Activated CD8-positive, alpha-beta T cell treated with anti-CD3 and anti-CD28 coated beads for 36 hours (primary cell): Measurements from ENCODE around the gene L2HGDH. TPM values are rescaled to one million over a fixed set of nuclear protein-coding genes. Genes with fewer than 3 reads are reported as not detected.

ENCODE experiments used
- ATAC-seq: fragments of 200-7000 bp; cut with Tn5 transposase; one replicate; pipeline ENCODE4 v1.10.0; 2021; ENCODE audit warnings: mild to moderate bottlenecking, moderate library complexity
- CTCF ChIA-PET: fragments of 350-600 bp; sonication (Branson Sonifier 250); formaldehyde crosslinking; loops from one replicate; lab custom pipeline; 2021; ENCODE audit warnings: antibody characterized with exemption; lab: Charles Lee
- POLR2A ChIA-PET: fragments of 350-600 bp; sonication (Branson Sonifier 250); formaldehyde crosslinking; loops from one replicate; lab custom pipeline; 2021; ENCODE audit warnings: antibody characterized with exemption; lab: Charles Lee
- DNase-seq: peaks from one replicate; pipeline ENCODE4 v3.0.0-alpha.2; 2020
- H3K27ac Mint-ChIP-seq: one replicate; pipeline ENCODE4 v1.8.0; 2021; ENCODE audit warnings: mild to moderate bottlenecking, mixed read lengths
- H3K27me3 Mint-ChIP-seq: one replicate; pipeline ENCODE4 v1.8.0; 2021; ENCODE audit warnings: mixed read lengths
- H3K36me3 Mint-ChIP-seq: one replicate; pipeline ENCODE4 v1.8.0; 2021; ENCODE audit warnings: low read depth, mixed read lengths
- H3K4me1 Mint-ChIP-seq: one replicate; pipeline ENCODE4 v1.8.0; 2021; ENCODE audit warnings: low read depth, mixed read lengths
- H3K4me3 Mint-ChIP-seq: one replicate; pipeline ENCODE4 v1.8.0; 2021; ENCODE audit warnings: mild to moderate bottlenecking, moderate library complexity, mixed read lengths
- H3K9me3 Mint-ChIP-seq: one replicate; pipeline ENCODE4 v1.8.0; 2021; ENCODE audit warnings: mixed read lengths
- CTCF ChIP-seq: fragments of 200-600 bp; IDR thresholded peaks from one replicate; pipeline ENCODE4 v1.8.0; 2022; ENCODE audit warnings: antibody characterized with exemption, mild to moderate bottlenecking
- intact Hi-C: fragments of 100-400 bp; cut with micrococcal nuclease; formaldehyde crosslinking; loops from one replicate; pipeline ENCODE4 v1.10.0; 2022
- total RNA-seq, 2 experiments: library from RNA; stranded (reverse); gene quantifications; one replicate each; pipeline ENCODE4 v1.2.3, GENCODE V29; 2021

Gene L2HGDH
- total RNA-seq, 2 experiments from 2014 or later = 18.4 to 18.8 TPM

GRCh38 chr14:50342221-50343078, 30.4 kb upstream of the L2HGDH start:
- H3K27ac Mint-ChIP-seq = no peak overlapping the region
- H3K36me3 Mint-ChIP-seq = no peaks in the 10 kb centered on the region
- ATAC-seq = peak; percentile 29

DNA sequence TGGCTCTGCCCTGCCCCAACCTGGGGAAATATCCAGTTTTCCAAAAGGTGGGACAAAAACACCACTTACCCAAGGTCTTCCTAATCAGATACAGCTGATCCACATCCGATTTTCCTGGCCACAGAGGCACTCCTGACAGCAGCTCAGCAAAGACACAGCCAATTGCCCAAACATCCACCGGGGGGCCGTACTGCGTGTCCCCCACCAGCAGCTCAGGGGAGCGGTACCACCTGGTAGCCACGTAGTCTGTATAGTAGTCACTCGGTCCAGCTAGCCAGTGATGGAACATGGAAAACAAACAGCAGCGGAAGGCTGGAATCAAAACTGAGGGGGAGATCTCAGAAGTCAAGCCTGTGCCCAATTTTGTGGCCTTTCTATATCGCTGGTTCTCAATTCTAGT, 28.9 kb upstream of the L2HGDH start:
- H3K9me3 Mint-ChIP-seq = no peaks in the 10 kb centered on the region
- peaks cover 33% of the 10 kb centered on the region for H3K4me1 Mint-ChIP-seq
- POLR2A ChIA-PET = interaction anchor here (0.7 kb wide), 1 partner anchor 205 kb away, joined by 3 read pairs; no protein-coding TSS in a partner anchor
- TF ChIP-seq CTCF = no peak
- CTCF ChIA-PET = interaction anchor here (0.6 to 3.1 kb wide), 3 partner anchors 12 to 109 kb away, joined by 4 to 15 read pairs (median 5); no protein-coding TSS in a partner anchor
- H3K4me3 Mint-ChIP-seq = no peak overlapping the region
- no peaks in the 10 kb centered on the region for H3K27me3 Mint-ChIP-seq
- intact Hi-C loops = no loop called here
- ATAC-seq (no peak), DNase-seq (peak; percentile 18)
- H3K36me3 Mint-ChIP-seq = no peaks in the 10 kb centered on the region
- no peak overlapping the region for H3K27ac Mint-ChIP-seq

More at GRCh38 chr14:50342221-50343078, 30.4 kb upstream of the L2HGDH start:
- DNase-seq = peak; percentile 79
- ChIA-PET CTCF (interaction anchor here (0.6 to 3.1 kb wide), 10 partner anchors 13 to 433 kb away, joined by 3 to 15 read pairs (median 4); partner anchors contain the start of genes CDKL1 and MAP4K5), POLR2A (interaction anchor here (0.7 to 0.9 kb wide), 2 partner anchors 90 to 190 kb away, joined by 3 to 4 read pairs; partner anchors contain the start of gene MAP4K5)
- Mint-ChIP-seq H3K27me3 (no peaks in the 10 kb centered on the region), H3K9me3 (no peaks in the 10 kb centered on the region), H3K4me1 (peaks cover 26% of the 10 kb centered on the region), H3K4me3 (no peak overlapping the region)
- intact Hi-C loops = no loop called here
- TF ChIP-seq CTCF = peak; percentile 29

- POLR2A ChIA-PET = no interaction called here
- no peak for TF ChIP-seq CTCF
- CTCF ChIA-PET = interaction anchor here (1.6 to 3.1 kb wide), 2 partner anchors 11 to 19 kb away, joined by 5 to 15 read pairs; no protein-coding TSS in a partner anchor
- Mint-ChIP-seq H3K4me1 (peaks cover 40% of the 10 kb centered on the region), H3K27ac (no peak overlapping the region), H3K27me3 (no peaks in the 10 kb centered on the region), H3K9me3 (no peaks in the 10 kb centered on the region), H3K36me3 (peaks cover 1% of the 10 kb centered on the region), H3K4me3 (no peak overlapping the region)
- no peak for DNase-seq
- no peak for ATAC-seq
- intact Hi-C loops = no loop called here
These were observed 28.0 kb upstream of the L2HGDH start for GRCh38 chr14:50340045-50340444.

DNA sequence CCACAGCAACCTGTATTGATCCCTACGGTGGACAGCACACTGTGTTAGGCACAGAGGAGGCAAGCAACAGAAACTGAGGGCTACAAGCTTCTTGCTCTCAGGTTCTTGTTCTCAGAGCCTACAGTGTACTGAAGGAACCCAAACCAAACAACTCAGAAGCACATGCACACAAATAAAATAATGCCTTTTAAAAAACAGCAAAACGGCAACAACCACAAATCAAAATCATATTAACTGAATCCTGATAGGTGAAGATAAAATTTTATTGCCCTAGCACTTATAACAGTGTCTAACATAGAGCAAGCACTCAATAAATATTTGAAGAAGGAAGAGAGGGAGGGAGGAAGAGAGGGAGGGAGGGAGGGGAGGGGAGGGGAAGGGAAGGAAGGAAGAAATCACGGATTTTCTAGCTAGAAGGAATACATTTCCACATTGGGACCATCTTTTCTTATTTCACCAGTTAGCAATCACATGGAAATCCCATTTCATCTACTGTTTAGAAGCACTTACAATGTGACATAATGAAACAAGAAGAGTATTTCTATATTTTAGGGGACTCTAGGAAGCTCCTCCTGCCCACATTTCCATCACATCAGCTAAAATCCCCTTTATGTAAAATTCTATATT, 27.3 kb upstream of the L2HGDH start:
- no peak overlapping the region for H3K4me3 Mint-ChIP-seq
- H3K27me3 Mint-ChIP-seq = no peaks in the 10 kb centered on the region
- no peak for TF ChIP-seq CTCF
- peaks cover 1% of the 10 kb centered on the region for H3K36me3 Mint-ChIP-seq
- DNase-seq (no peak), ATAC-seq (no peak)
- no peak overlapping the region for H3K27ac Mint-ChIP-seq
- peaks cover 34% of the 10 kb centered on the region for H3K4me1 Mint-ChIP-seq
- H3K9me3 Mint-ChIP-seq = no peaks in the 10 kb centered on the region
- ChIA-PET CTCF (interaction anchor here (1.5 to 1.6 kb wide), 2 partner anchors 10 to 193 kb away, joined by 3 to 5 read pairs; partner anchors contain the start of gene MAP4K5), POLR2A (interaction anchor here (0.7 kb wide), 1 partner anchor 683 kb away, joined by 3 read pairs; no protein-coding TSS in a partner anchor)
- intact Hi-C loops = no loop called here
